GM12891 (cell line): ENCODE measurements around the gene ABLIM2.
"Not testable (repeated sequence)": the region's sequence is repeated elsewhere in the genome, so short reads cannot be mapped to it uniquely, and the experiment has no call there.

Source experiments
- DNase-seq: peaks from one replicate; pipeline ENCODE4 v3.0.0; 2011; ENCODE audit warnings: low spot score; ENCODE audit not compliant: insufficient read length
- FAIRE-seq: peaks from 2 replicates; lab custom pipeline; 2011; peaks lifted over from hg19 to GRCh38; lab: Jason Lieb, UNC
- PAX5 ChIP-seq: IDR thresholded peaks from 2 replicates; pipeline ENCODE4 v1.6.1; 2011; ENCODE audit warnings: low read length, moderate library complexity, mild to moderate bottlenecking; ENCODE audit not compliant: insufficient read depth, severe bottlenecking
- POLR2A ChIP-seq: IDR thresholded peaks from 2 replicates; pipeline ENCODE4 v1.6.1; 2011; ENCODE audit warnings: low read depth, low read length, control low read depth
- POLR2AphosphoS5 ChIP-seq: IDR thresholded peaks from 2 replicates; pipeline ENCODE4 v1.6.1; 2011; ENCODE audit warnings: low read depth, low read length, control low read depth
- POU2F2 ChIP-seq: IDR thresholded peaks from 2 replicates; pipeline ENCODE4 v1.6.1; 2011; ENCODE audit warnings: low read depth, mild to moderate bottlenecking, control low read depth, low read length, moderate library complexity
- SPI1 ChIP-seq: IDR thresholded peaks from 2 replicates; pipeline ENCODE4 v1.6.1; 2011; ENCODE audit warnings: low read depth, low read length, control low read depth
- TAF1 ChIP-seq: IDR thresholded peaks from 2 replicates; pipeline ENCODE4 v1.6.1; 2011; ENCODE audit warnings: low read depth, low read length, control low read depth

Gene ABLIM2

GRCh38 chr4:7956270-7956808, 202.3 kb downstream of the ABLIM2 start:
- FAIRE-seq, result no peak
- TF ChIP-seq POLR2AphosphoS5, result no peak
- no peak for TF ChIP-seq PAX5
- TF ChIP-seq TAF1, result no peak
- TF ChIP-seq SPI1, result no peak
- no peak for TF ChIP-seq POU2F2
- no peak for TF ChIP-seq POLR2A
- DNase-seq, result no peak

- DNase-seq, result no peak
- no peak for TF ChIP-seq PAX5
- no peak for TF ChIP-seq POU2F2
- TF ChIP-seq POLR2A, result no peak
- TF ChIP-seq TAF1, result no peak
- no peak for TF ChIP-seq POLR2AphosphoS5
- TF ChIP-seq SPI1, result no peak
- no peak for FAIRE-seq
Measured at GRCh38 chr4:7955393-7955792, 203.2 kb downstream of the ABLIM2 start.

DNA sequence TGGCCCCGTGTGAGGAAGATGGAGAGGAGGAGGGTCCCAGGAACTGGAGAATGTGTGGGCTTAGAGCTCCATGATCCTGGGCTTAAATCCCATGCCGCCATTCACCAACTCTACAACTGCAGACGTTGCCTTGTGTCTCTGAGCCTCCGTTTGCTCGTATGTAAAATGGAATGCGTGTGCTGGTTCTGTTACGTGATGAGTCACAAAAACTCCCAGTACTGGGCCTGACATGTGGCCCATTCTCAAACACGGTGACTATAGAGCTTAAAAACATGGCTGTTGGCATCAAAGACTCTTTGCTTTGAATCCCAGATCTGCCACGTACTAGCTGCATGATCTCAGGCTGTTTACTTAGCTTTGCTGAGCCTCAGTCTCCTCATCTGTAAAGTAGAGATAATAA, 206.0 kb downstream of the ABLIM2 start:
- TF ChIP-seq PAX5 (no peak), POLR2A (no peak), POU2F2 (no peak), TAF1 (no peak), SPI1 (no peak), POLR2AphosphoS5 (no peak)

GRCh38 chr4:7950301-7951092, 208.1 kb downstream of the ABLIM2 start:
- DNase-seq (no peak), FAIRE-seq (no peak)
- TF ChIP-seq PAX5 (no peak), TAF1 (no peak), POLR2A (no peak), POU2F2 (no peak), POLR2AphosphoS5 (no peak), SPI1 (no peak)

More for the DNA sequence above, 206.0 kb downstream of the ABLIM2 start:
- no peak for DNase-seq
- no peak for FAIRE-seq

- TF ChIP-seq SPI1 (no peak), PAX5 (no peak), TAF1 (no peak), POLR2AphosphoS5 (no peak), POLR2A (no peak), POU2F2 (no peak)
- DNase-seq (no peak), FAIRE-seq (no peak)
Measured at GRCh38 chr4:7949759-7950158, 208.9 kb downstream of the ABLIM2 start.

- TF ChIP-seq SPI1, result peak; percentile 24; the same call in 1 of the 2 replicates
- no peak for TF ChIP-seq TAF1
- no peak for FAIRE-seq
- no peak for DNase-seq
Measured at GRCh38 chr4:7947927-7948326, 210.7 kb downstream of the ABLIM2 start.

GRCh38 chr4:7945709-7946380, 212.8 kb downstream of the ABLIM2 start:
- FAIRE-seq, result no peak
- TF ChIP-seq SPI1 (no peak), TAF1 (no peak), POLR2A (no peak), POLR2AphosphoS5 (no peak), PAX5 (no peak), POU2F2 (no peak)
- no peak for DNase-seq

DNA sequence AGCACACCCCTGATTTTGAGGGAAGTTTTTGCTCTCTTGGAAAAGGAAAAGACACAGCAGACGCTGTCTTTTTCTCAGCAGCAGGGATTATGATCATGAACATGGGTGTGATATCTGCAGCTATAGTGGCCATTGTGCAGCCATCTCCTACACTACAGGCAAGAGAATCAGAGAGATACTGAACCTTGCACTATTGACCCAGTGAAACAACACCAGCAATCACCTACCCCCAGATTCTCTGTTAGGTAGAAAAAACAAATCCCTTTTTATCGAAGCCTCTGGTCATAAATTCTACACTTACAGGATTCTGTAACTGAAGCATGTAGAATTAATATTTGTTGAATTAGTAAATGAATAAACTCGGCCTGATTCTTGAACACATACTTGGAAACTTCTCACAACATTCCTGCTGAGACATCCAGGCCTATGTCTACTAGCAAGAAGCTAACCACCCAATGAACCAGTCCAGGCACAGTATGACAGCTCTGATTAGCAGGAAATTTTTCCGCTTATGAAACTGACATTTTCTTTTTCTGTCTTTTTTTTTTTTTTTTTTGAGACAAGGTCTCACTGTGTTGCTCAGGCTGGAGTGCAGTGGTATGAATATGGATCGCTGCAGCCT, 213.9 kb downstream of the ABLIM2 start:
- TF ChIP-seq TAF1 (no peak), POLR2AphosphoS5 (no peak)
- DNase-seq, result no peak
- no peak for FAIRE-seq

- not testable (repeated sequence) for FAIRE-seq, DNase-seq
Measured at GRCh38 chr4:7943688-7944087, 214.9 kb downstream of the ABLIM2 start.

GRCh38 chr4:7943211-7943610, 215.4 kb downstream of the ABLIM2 start:
- FAIRE-seq (no peak), DNase-seq (no peak)
- TF ChIP-seq TAF1, result no peak
- no peak for TF ChIP-seq SPI1
- no peak for TF ChIP-seq POLR2AphosphoS5
- no peak for TF ChIP-seq POU2F2
- no peak for TF ChIP-seq POLR2A
- TF ChIP-seq PAX5, result no peak
